Spleen (tissue), 11 donors: Measurements from ENCODE around the gene RNF212. TPM values are rescaled to one million over a fixed set of nuclear protein-coding genes. Genes with fewer than 3 reads are reported as not detected.
"Not testable (repeated sequence)": the region's sequence is repeated elsewhere in the genome, so short reads cannot be mapped to it uniquely, and the experiment has no call there.

Source experiments
- DNase-seq: peaks from one replicate; pipeline ENCODE4 v3.0.0-alpha.2; 2020
- H3K27ac ChIP-seq, 8 donors: fragments of 200-600 bp; sonication (generic) in 7 of 8; 1 replicate in 4 of 8; 2 replicates in 4 of 8; pipeline versions ENCODE4 v1.5.0 to v1.8.0; 2016 to 2021; ENCODE audit warnings: inconsistent platforms in 4 of 8, mild to moderate bottlenecking in 4 of 8, moderate library complexity in 1 of 8
- H3K27me3 ChIP-seq, 7 donors: fragments of 200-600 bp; sonication (generic) in 6 of 7; replicated peaks in 1 of 7; 1 replicate in 4 of 7; 2 replicates in 3 of 7; pipeline versions ENCODE4 v1.5.0 to v1.8.0; 2016 to 2021; ENCODE audit warnings: inconsistent platforms in 3 of 7, mild to moderate bottlenecking in 1 of 7
- H3K36me3 ChIP-seq, 6 donors: fragments of 200-600 bp; sonication (generic) in 5 of 6; 1 replicate in 4 of 6; 2 replicates in 2 of 6; pipeline versions ENCODE4 v1.5.0 to v1.8.0; 2016 to 2021; ENCODE audit warnings: inconsistent platforms in 2 of 6
- H3K4me1 ChIP-seq, 6 donors: fragments of 200-600 bp; sonication (generic) in 5 of 6; 1 replicate in 3 of 6; 2 replicates in 3 of 6; pipeline versions ENCODE4 v1.5.0 to v1.8.0; 2016 to 2021; ENCODE audit warnings: inconsistent platforms in 3 of 6
- H3K4me3 ChIP-seq, 8 donors: fragments of 200-600 bp; sonication (generic) in 7 of 8; 1 replicate in 4 of 8; 2 replicates in 4 of 8; pipeline versions ENCODE4 v1.5.0 to v1.8.0; 2016 to 2021; ENCODE audit warnings: inconsistent platforms in 4 of 8, mild to moderate bottlenecking in 4 of 8, moderate library complexity in 2 of 8
- H3K9me3 ChIP-seq, 8 donors: fragments of 200-600 bp; sonication (generic) in 7 of 8; 1 replicate in 4 of 8; 2 replicates in 4 of 8; pipeline versions ENCODE4 v1.5.0 to v1.8.0; 2016 to 2021; ENCODE audit warnings: inconsistent platforms in 4 of 8
- CTCF ChIP-seq, 11 experiments: fragments of 200-600 bp in 7 of 11; fragments of 450-650 bp in 4 of 11; sonication (generic) in 4 of 11; IDR thresholded peaks in 8 of 11; conservative IDR thresholded peaks in 3 of 11; 1 replicate in 7 of 11; 2 replicates in 4 of 11; pipeline versions ENCODE4 v1.4.0 to v1.8.0; 2016 to 2021; ENCODE audit warnings: antibody characterized with exemption in 11 of 11, inconsistent platforms in 4 of 11, mild to moderate bottlenecking in 1 of 11
- POLR2A ChIP-seq, 3 donors: fragments of 450-650 bp; IDR thresholded peaks; one replicate each; pipeline ENCODE4 v1.5.1; 2017; ENCODE audit warnings: antibody characterized with exemption in 3 of 3, mild to moderate bottlenecking in 1 of 3
- POLR2AphosphoS5 ChIP-seq, 3 donors: sonication (generic); formaldehyde crosslinking; IDR thresholded peaks; one replicate each; pipeline ENCODE4 v1.5.1; 2017; ENCODE audit warnings: antibody characterized with exemption in 3 of 3
- WGBS, 5 donors: extraction: QIAGEN DNeasy Blood & Tissue Kit in 3 of 5; methylation state at CpG; one replicate each; pipeline versions ENCODE4 v1.1.5 to v1.1.7; 2013 to 2018; 5-methylcytosine and 5-hydroxymethylcytosine counted together
- intact Hi-C: fragments of 100-400 bp; cut with DNase I; formaldehyde crosslinking; loops from one replicate; pipeline ENCODE4 v1.15.0; 2023; ENCODE audit warnings: low total_unique reads
- polyA plus RNA-seq, 3 donors: library from polyadenylated mRNA; stranded (reverse); fragments of 200-250 nt; gene quantifications; one replicate each; pipeline ENCODE4 v1.2.1, GENCODE V29; 2013
- total RNA-seq, 7 donors: library from RNA; depleted of rRNA in 3 of 7; stranded (reverse); fragments of >200 nt in 3 of 7; fragmentation: NEBNext Ultra II Directional in 4 of 7; extraction: Animal tissue kit (Norgen Biotek cat#: 25700) in 4 of 7; gene quantifications; one replicate each; pipeline versions ENCODE4 v1.1.0 to v1.2.1, GENCODE V29; 2016 to 2021
- donor health status: healthy with polysubstance abuse.
- donor health status: DM: no; HTN: no; CAD: no; lungs with moderate emphysema.
- donor health status: DM: no; HTN: no; CAD: no.
- donor health status: Bipolar disorder and iron deficiency.
- donor health status: healthy.
- donor health status: DM: no; HTN: no; CAD: no.
- donor health status: DM: yes; HTN: yes; CAD: no.

RNF212 gene
- total and polyA plus RNA-seq, 10 donors = 0.46 to 5.6 (median 2.2) TPM

- intact Hi-C loops = no loop called here
- H3K9me3 ChIP-seq = no peaks in the 10 kb centered on the region
- no peaks in the 10 kb centered on the region for H3K36me3 ChIP-seq
- WGBS, 5 donors = 64 to 71% (median 69%) methylated on average over 16 of the region's 16 CpGs
- H3K27ac ChIP-seq = no peak overlapping the region
- H3K4me1 ChIP-seq = peaks cover 0 to 13% (median 8%) of the 10 kb centered on the region in 6 donors
- no peak overlapping the region for H3K4me3 ChIP-seq
- peak; percentile 71 for DNase-seq
- H3K27me3 ChIP-seq = peaks cover 0 to 90% (median 20%) of the 10 kb centered on the region in 7 donors
- TF ChIP-seq POLR2AphosphoS5 (IDR thresholded peaks at IDR 0.05) (no peak), CTCF (IDR thresholded peaks at IDR 0.05 in 8 of 11, conservative IDR thresholded peaks at IDR 0.05 in 3 of 11) (no peak), POLR2A (IDR thresholded peaks at IDR 0.05) (no peak)
These were observed 64.4 kb downstream of the RNF212 start for GRCh38 chr4:1048773-1049590.

- WGBS, 5 donors = 83 to 88% (median 85%) methylated on average over 29 to 34 of the region's 34 CpGs
- Histone ChIP-seq H3K27me3 (peaks cover 0 to 94% (median 28%) of the 10 kb centered on the region in 7 donors), H3K9me3 (no peaks in the 10 kb centered on the region), H3K4me3 (no peak overlapping the region), H3K36me3 (no peaks in the 10 kb centered on the region), H3K4me1 (peaks cover 0 to 21% (median 9%) of the 10 kb centered on the region in 6 donors), H3K27ac (peak overlapping the region in 1 of 8 donors; percentile 4)
- TF ChIP-seq POLR2AphosphoS5 (IDR thresholded peaks at IDR 0.05) = no peak
- TF ChIP-seq POLR2A (IDR thresholded peaks at IDR 0.05) = no peak
- TF ChIP-seq CTCF (IDR thresholded peaks at IDR 0.05 in 8 of 11, conservative IDR thresholded peaks at IDR 0.05 in 3 of 11) = no peak
- intact Hi-C loops = no loop called here
- peak; percentile 73 for DNase-seq
These were observed 65.2 kb downstream of the RNF212 start for GRCh38 chr4:1047976-1048772.

- peaks cover 0 to 87% (median 28%) of the 10 kb centered on the region in 7 donors for H3K27me3 ChIP-seq
- H3K36me3 ChIP-seq = no peaks in the 10 kb centered on the region
- peak overlapping the region in 2 of 8 donors; percentile 4 to 20 for H3K27ac ChIP-seq
- peaks cover 0 to 22% (median 7%) of the 10 kb centered on the region in 6 donors for H3K4me1 ChIP-seq
- H3K4me3 ChIP-seq = peak overlapping the region in 4 of 8 donors; percentile 2 to 27 (median 14)
- no peaks in the 10 kb centered on the region for H3K9me3 ChIP-seq
- intact Hi-C loops = no loop called here
- peak; percentile 72 for DNase-seq
- TF ChIP-seq POLR2AphosphoS5 (IDR thresholded peaks at IDR 0.05) = no peak
- no peak for TF ChIP-seq CTCF (IDR thresholded peaks at IDR 0.05 in 8 of 11, conservative IDR thresholded peaks at IDR 0.05 in 3 of 11)
- TF ChIP-seq POLR2A (IDR thresholded peaks at IDR 0.05) = no peak
- 65 to 78% (median 72%) methylated on average over 38 to 41 of the region's 41 CpGs for WGBS, 5 donors
These were observed 66.0 kb downstream of the RNF212 start for GRCh38 chr4:1047106-1047975.

- Histone ChIP-seq H3K27me3 (peaks cover 0 to 85% (median 28%) of the 10 kb centered on the region in 7 donors), H3K4me1 (peaks cover 0 to 22% (median 7%) of the 10 kb centered on the region in 6 donors), H3K4me3 (peak overlapping the region in 4 of 8 donors; percentile 2 to 27 (median 14))
- H3K27ac ChIP-seq, intact Hi-C loops, H3K9me3 ChIP-seq, H3K36me3 ChIP-seq: not testable (repeated sequence)
- WGBS, 5 donors = 23 to 37% (median 27%) methylated on average over 29 of the region's 29 CpGs
- peak; percentile 68 for DNase-seq
These were observed 66.8 kb downstream of the RNF212 start for GRCh38 chr4:1046581-1047011.
